ENCODE measurements around the gene GABBR1.

Gene GABBR1

GRCh38 chr6:29520232-29520631 is 112.8 kb downstream of the GABBR1 start:
- TF ChIP-seq POLR2AphosphoS5 (IDR thresholded peaks at IDR 0.05; ENCODE audit: low read depth, low read length) (no peak), TAF1 (IDR thresholded peaks at IDR 0.05; ENCODE audit: borderline replicate concordance, low read depth, low read length) (no peak), POLR2A (IDR thresholded peaks at IDR 0.05; ENCODE audit: low read depth, low read length) (no peak)
- FAIRE-seq (no peak), DNase-seq (ENCODE audit: insufficient read length) (no peak)

DNA sequence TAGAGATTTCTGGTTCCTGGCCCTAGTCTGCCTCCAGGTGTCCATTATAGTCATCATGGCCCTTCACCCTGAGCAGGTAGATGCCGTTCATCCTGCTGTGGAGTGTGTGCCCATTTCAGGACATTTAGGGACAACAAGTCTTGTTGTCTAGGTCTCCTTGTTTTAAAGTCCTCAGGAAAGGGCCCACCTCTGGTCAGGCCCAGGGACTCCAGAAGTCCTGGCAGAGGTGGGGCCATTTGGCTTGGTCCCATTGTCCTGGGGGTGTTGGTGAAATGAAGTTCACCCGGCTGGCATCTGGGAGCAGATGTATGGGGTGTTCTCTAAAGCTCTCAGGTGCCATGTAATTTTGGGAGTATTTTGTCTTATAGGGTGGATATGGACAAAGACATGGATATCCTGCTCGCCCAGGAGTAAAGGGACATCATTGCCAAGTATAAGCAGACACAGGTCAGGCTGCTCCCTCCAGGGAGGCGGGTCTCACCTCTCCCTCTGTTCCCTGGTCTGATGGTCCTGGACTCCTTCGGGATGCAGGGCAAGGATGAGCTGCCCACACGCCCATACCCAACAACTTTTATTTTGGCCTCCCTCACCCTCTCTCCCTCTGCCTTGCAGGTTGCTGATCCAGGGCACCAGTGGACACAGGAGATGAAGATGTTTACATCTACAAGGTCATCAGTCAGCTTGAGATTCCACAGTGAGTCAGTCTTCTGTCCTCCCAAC is 113.5 kb downstream of the GABBR1 start:
- peak; percentile 42 for FAIRE-seq

GRCh38 chr6:29517728-29518440 is 115.1 kb downstream of the GABBR1 start:
- FAIRE-seq (no peak), DNase-seq (ENCODE audit: insufficient read length) (no peak)
- TF ChIP-seq POLR2AphosphoS5 (IDR thresholded peaks at IDR 0.05; ENCODE audit: low read depth, low read length) (no peak), POLR2A (IDR thresholded peaks at IDR 0.05; ENCODE audit: low read depth, low read length) (no peak), TAF1 (IDR thresholded peaks at IDR 0.05; ENCODE audit: borderline replicate concordance, low read depth, low read length) (no peak)

More for the DNA sequence above, 113.5 kb downstream of the GABBR1 start:
- no peak for DNase-seq (ENCODE audit: insufficient read length)
- TF ChIP-seq POLR2AphosphoS5 (IDR thresholded peaks at IDR 0.05; ENCODE audit: low read depth, low read length) (no peak), POLR2A (IDR thresholded peaks at IDR 0.05; ENCODE audit: low read depth, low read length) (no peak), TAF1 (IDR thresholded peaks at IDR 0.05; ENCODE audit: borderline replicate concordance, low read depth, low read length) (no peak)

DNA sequence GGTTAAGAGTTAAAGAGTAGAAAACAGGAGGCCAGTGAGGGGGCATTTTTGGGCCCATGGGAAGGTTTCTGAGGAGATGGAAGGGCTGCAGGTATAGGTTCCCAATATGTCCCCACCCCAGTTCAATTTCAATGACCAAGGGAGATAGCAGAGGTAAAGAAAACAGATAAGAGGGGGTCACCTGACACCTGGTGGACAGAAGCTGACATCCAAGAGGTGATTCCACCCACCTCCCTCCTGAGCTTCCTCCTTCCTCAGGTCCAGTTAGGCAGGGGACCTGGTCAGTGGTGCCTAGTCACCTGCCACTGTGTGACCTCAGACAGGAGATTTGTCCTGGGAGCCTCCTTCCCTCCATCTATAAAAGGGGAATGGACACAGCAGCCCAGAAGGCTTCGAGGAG is 115.7 kb downstream of the GABBR1 start:
- no peak for TF ChIP-seq POLR2A (IDR thresholded peaks at IDR 0.05; ENCODE audit: low read depth, low read length)
- no peak for TF ChIP-seq POLR2AphosphoS5 (IDR thresholded peaks at IDR 0.05; ENCODE audit: low read depth, low read length)
- DNase-seq (ENCODE audit: insufficient read length) (no peak), FAIRE-seq (no peak)

DNA sequence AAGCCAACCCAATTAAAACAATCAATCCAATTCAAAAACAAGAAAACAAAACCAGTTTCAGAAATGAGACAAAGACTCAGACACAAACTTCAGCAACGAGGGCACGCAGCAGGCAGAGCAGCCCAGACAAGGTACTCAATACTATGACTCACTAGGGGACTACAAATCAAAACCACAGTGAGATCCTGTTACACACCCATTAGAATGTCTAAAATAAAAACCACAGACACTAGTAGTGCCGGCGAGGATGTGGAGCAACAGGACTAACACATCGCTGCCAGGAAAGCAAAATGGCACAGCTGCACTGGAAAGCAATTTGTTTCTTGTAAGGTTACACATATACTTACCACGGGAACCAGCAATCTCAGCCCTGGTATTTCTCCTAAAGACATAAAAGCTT is 116.9 kb downstream of the GABBR1 start:
- TF ChIP-seq POLR2A (IDR thresholded peaks at IDR 0.05; ENCODE audit: low read depth, low read length) (no peak), TAF1 (IDR thresholded peaks at IDR 0.05; ENCODE audit: borderline replicate concordance, low read depth, low read length) (no peak), POLR2AphosphoS5 (IDR thresholded peaks at IDR 0.05; ENCODE audit: low read depth, low read length) (no peak)
- FAIRE-seq, result no peak
- no peak for DNase-seq (ENCODE audit: insufficient read length)

DNA sequence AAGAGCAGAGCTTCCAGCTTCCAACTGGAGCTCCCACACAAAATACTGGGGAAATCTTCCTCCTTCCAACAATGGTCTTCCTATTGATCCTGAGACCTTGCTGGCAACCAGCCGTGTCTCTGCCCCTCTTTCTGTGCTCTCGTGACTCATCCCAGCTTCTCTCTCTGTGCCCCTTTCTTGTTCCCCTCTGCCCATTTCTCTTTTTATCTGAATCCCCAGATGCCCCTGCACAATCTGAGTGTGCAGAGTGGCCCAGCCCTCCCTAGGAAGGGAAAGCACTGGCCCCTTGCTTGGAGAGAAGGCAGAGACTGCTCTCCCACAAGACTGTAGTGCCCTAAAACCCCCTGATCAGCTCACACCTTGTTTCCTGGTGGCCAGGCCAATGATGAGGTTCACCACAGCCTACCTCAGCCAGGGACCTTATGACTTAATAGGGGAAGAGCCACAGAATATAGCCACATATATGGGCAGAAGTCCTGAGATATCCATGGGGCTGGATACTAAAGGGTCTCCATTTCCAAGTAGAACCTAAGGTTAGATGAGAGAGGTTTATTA is 122.2 kb downstream of the GABBR1 start:
- DNase-seq (ENCODE audit: insufficient read length) (no peak), FAIRE-seq (no peak)
- TF ChIP-seq POLR2AphosphoS5 (IDR thresholded peaks at IDR 0.05; ENCODE audit: low read depth, low read length), result no peak
- no peak for TF ChIP-seq TAF1 (IDR thresholded peaks at IDR 0.05; ENCODE audit: borderline replicate concordance, low read depth, low read length)
- TF ChIP-seq POLR2A (IDR thresholded peaks at IDR 0.05; ENCODE audit: low read depth, low read length), result no peak

GRCh38 chr6:29510202-29510601 is 122.8 kb downstream of the GABBR1 start:
- no peak for DNase-seq (ENCODE audit: insufficient read length)
- TF ChIP-seq POLR2AphosphoS5 (IDR thresholded peaks at IDR 0.05; ENCODE audit: low read depth, low read length), result no peak
- no peak for TF ChIP-seq POLR2A (IDR thresholded peaks at IDR 0.05; ENCODE audit: low read depth, low read length)
- TF ChIP-seq TAF1 (IDR thresholded peaks at IDR 0.05; ENCODE audit: borderline replicate concordance, low read depth, low read length), result no peak
- FAIRE-seq, result no peak

Data from GM12892 (cell line).